GM13977 (cell line): ENCODE results near the gene LHX2.

ENCODE experiments used
- DNase-seq: peaks from one replicate; pipeline ENCODE4 v3.0.0; 2012; ENCODE audit warnings: low spot score
- in situ Hi-C: fragments of 300-500 bp; cut with MboI; formaldehyde crosslinking; loops from one replicate; pipeline ENCODE4 v1.12.0; 2022; ENCODE audit warnings: low sequenced_read_pairs, low pct_unique_long_range_greater_than_20kb, mixed read lengths, inconsistent platforms; ENCODE audit not compliant: unreplicated experiment
- TF ChIP-seq, protein P1 (sequence below): IDR thresholded peaks from 2 replicates; pipeline ENCODE4 v1.5.1; 2012; ENCODE audit warnings: mild to moderate bottlenecking, control low read depth; ENCODE audit not compliant: insufficient read depth; ENCODE audit errors: extremely low read depth, missing control alignments

Gene LHX2, protein sequence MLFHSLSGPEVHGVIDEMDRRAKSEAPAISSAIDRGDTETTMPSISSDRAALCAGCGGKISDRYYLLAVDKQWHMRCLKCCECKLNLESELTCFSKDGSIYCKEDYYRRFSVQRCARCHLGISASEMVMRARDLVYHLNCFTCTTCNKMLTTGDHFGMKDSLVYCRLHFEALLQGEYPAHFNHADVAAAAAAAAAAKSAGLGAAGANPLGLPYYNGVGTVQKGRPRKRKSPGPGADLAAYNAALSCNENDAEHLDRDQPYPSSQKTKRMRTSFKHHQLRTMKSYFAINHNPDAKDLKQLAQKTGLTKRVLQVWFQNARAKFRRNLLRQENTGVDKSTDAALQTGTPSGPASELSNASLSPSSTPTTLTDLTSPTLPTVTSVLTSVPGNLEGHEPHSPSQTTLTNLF

DNA sequence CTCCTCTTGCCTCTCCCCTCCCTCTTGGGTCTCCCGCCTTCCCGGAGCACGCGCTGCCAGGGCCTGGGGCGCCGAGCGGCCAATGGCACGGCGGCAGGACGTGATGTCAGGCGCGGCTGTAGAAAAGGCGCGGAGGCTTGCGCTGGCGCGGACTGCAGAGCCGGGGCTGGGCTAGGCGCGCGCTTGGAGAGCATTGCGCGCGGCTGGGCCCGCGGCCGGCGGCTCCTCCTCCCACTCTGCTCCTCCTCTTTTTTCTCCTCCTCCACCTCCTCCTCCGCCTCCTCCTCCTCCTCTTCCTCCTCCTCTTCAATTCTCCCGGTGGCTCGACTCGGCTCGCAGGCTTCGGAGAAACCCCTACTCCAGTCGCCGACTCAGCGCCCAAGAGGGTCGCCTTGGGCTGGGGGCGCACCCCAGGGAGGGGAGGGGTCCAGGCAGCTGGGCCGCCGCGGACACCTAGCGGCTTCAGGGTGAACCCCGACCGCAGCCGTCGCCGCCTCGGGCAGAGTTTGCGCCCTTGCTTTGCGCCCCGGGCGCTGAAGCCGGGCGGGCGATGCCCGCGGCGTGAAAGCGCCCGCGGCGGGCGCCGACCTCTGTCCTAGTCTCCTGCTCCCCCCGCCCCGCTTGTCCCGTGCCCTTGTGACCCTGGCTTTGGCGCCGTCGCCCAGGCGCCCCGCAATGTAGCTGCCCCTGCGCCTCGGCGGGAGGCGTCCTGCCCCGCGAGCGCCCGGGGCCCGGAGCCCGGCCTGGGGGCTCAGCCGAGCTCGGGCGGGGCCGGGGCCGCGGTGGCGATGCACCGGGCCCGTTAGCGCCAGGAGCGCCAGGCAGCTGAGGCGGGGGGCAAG, at the start of gene LHX2:
LHX2 (plus strand) TSS at position 309 of the 842 bp plus-strand sequence. CDS start 581 bp downstream, outside the sequence.
- in situ Hi-C loops, result loop anchor here (25.0 kb wide), 1 partner anchor 474 kb away; no protein-coding TSS in a partner anchor
- TF ChIP-seq, protein P1, sequence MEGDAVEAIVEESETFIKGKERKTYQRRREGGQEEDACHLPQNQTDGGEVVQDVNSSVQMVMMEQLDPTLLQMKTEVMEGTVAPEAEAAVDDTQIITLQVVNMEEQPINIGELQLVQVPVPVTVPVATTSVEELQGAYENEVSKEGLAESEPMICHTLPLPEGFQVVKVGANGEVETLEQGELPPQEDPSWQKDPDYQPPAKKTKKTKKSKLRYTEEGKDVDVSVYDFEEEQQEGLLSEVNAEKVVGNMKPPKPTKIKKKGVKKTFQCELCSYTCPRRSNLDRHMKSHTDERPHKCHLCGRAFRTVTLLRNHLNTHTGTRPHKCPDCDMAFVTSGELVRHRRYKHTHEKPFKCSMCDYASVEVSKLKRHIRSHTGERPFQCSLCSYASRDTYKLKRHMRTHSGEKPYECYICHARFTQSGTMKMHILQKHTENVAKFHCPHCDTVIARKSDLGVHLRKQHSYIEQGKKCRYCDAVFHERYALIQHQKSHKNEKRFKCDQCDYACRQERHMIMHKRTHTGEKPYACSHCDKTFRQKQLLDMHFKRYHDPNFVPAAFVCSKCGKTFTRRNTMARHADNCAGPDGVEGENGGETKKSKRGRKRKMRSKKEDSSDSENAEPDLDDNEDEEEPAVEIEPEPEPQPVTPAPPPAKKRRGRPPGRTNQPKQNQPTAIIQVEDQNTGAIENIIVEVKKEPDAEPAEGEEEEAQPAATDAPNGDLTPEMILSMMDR, result peak; percentile 26
- peak; percentile 88 for DNase-seq

DNA sequence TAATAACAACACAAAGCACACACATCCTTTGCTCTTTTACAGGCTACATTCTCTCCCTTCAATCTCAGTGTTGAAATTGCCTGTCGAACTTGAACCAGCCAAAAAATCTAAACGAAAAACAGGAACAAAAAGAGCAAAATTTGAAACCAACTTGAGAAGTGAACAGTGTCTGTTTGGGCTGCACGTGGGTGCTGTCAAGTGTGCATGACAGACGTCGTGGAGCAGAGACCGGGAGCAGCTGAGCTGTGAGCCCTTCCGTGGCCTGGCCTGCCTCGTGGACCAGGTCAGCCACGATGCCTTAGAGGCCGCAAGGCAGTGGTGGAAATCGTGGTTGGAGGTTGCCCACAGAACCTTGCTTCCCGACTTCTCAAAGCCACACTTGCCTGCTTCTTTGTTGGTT, 46.8 kb upstream of the LHX2 start:
- DNase-seq, result no peak
- TF ChIP-seq, protein P1, result no peak
- in situ Hi-C loops, result no loop called here

DNA sequence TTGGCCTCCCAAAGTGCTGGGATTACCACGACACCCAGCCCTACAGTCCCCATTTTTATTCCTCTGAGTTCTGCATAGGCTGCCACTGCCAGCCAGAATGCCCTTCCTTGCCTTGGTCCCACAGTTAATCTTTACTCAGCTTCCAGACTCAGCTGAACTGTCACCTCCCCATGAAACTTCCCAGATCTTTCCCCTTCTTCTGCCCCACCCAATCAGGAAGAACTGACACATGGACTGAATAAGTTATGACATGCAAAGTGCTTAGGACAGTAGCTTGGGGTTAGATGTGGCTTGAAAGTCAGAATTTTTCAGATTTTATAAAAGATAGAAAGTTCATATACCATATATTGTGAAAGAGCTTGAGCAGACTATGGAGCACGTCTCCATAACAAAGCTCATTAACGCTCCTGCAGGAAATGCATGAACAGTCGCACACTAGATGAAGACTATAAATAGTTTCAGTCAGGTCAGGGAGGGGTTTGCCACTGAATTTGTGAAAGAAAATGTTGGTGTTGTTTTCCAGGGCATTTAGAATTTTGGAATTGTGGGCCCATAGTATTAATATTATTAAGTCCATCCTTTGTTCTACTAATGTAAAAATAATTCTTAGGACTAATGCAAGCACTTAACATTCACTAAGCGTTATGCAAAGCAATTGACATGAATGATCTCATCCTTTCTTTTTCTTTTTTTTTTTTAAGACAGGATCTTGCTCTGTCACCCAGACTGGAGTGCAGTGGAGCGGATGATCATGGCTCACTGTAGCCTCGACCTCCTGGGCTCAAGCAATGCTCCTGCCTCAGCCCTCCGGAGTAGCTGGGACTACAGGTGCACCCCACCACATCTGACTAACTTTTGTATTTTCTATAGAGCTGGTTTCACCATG, 45.5 kb upstream of the LHX2 start:
- no peak for DNase-seq
- TF ChIP-seq, protein P1, result no peak
- in situ Hi-C loops, result no loop called here

DNA sequence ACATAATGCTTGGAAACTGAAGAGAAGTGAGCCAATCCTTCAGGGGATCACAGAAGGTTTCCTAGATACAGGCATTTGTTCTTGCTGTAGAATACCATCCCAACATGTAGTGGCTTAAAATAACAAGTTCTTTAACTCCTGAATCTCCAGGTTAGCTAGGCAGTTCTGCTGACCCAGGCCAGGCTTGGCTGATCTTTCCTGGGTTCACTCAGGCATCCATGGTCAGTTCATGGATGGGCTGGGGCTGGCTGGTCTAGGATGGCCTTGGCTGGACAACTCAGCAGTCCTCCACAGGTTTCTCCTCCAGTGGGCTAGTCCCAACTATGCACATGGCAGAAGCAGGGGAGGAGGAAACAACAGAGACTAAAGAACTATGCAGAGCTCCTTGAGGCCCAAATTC, 44.2 kb upstream of the LHX2 start:
- DNase-seq, result no peak
- TF ChIP-seq, protein P1, result no peak
- in situ Hi-C loops, result no loop called here

DNA sequence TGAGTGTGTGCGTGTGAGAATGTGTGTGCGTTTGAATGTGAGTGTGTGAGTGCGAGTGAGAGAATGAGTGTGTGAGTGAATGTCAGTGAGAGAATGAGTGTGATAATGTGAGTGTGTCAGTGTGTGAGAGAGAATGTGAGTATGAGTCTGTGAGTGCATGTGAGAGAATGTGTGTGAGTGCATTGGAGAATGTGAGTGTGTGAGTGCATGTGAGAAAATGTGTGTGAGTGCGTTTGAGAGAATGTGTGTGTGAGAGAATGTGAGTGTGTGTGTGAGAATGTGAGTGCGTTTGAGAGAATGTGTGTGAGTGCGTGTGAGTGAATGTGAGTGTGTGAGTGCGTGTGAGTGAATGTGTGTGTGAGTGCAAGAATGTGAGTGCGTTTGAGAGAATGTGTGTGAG, 39.0 kb upstream of the LHX2 start:
- in situ Hi-C loops, result no loop called here
- no peak for DNase-seq
- TF ChIP-seq, protein P1, result no peak

DNA sequence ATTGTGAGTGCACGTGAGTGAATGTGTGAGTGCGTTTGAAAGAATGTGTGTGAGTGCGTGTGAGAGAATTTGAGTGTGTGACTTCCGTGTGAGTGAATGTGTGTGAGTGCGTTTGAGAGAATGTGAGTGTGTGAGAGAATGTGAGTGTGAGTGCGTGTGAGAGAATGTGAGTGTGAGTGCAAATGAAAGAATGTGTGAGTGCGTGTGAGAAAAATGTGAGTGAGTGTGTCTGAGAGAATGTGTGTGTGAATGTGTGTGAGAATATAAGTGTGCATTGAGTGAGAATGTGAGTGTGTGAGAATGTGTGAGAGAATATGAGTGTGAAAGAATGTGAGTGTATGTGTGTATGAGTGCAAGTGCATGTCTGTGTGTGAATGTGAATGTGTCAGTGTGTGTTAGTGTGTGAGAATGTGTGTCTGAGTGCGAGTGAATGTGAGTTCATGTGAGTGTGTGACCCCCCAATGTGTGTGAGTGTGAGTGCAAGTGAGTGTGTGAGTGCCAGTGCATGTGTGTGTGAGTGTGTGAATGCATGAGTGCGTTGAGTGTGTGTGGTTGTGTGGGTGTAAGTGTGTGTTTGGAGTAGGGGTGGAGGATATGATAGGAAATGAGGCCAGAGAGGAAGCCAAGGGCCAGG, 37.9 kb upstream of the LHX2 start:
- in situ Hi-C loops, result no loop called here
- no peak for DNase-seq
- TF ChIP-seq, protein P1, result no peak
